HEK293T (cell line): ENCODE data around the gene KCNK3.

ENCODE experiments used
- CTCF ChIA-PET: fragments of 350-600 bp; formaldehyde crosslinking; extraction: SDS; loops from one replicate; lab custom pipeline; 2021; ENCODE audit warnings: antibody characterized with exemption, inconsistent platforms; lab: Yijun Ruan, JAX
- POLR2A ChIA-PET: fragments of 350-600 bp; formaldehyde crosslinking; extraction: SDS; loops from one replicate; lab custom pipeline; 2020; ENCODE audit warnings: antibody characterized with exemption, inconsistent platforms; lab: Yijun Ruan, JAX
- DNase-seq: peaks from one replicate; pipeline ENCODE4 v3.0.0; 2012; ENCODE audit warnings: mixed read lengths; ENCODE audit errors: extremely low spot score
- ARNT ChIP-seq: fragments of 450-650 bp; IDR thresholded peaks from 2 replicates; pipeline ENCODE4 v1.6.1; 2017; ENCODE audit warnings: mild to moderate bottlenecking
- BHLHE40 ChIP-seq: fragments of 450-650 bp; IDR thresholded peaks from 2 replicates; pipeline ENCODE4 v1.6.1; 2016; ENCODE audit warnings: mild to moderate bottlenecking, moderate library complexity, borderline replicate concordance
- CTBP1 ChIP-seq: fragments of 450-650 bp; IDR thresholded peaks from 2 replicates; pipeline ENCODE4 v1.6.1; 2016; ENCODE audit warnings: borderline replicate concordance
- ELF4 ChIP-seq: fragments of 450-650 bp; IDR thresholded peaks from 2 replicates; pipeline ENCODE4 v1.6.1; 2017; ENCODE audit warnings: antibody characterized with exemption
- FOXA1 ChIP-seq: fragments of 450-650 bp; IDR thresholded peaks from 2 replicates; pipeline ENCODE4 v1.6.1; 2016; ENCODE audit warnings: mild to moderate bottlenecking
- FOXK2 ChIP-seq: fragments of 450-650 bp; IDR thresholded peaks from 2 replicates; pipeline ENCODE4 v1.6.1; 2016; ENCODE audit warnings: mild to moderate bottlenecking
- FOXM1 ChIP-seq: fragments of 450-650 bp; IDR thresholded peaks from 2 replicates; pipeline ENCODE4 v1.6.1; 2017; ENCODE audit warnings: mild to moderate bottlenecking, borderline replicate concordance
- HDGF ChIP-seq: fragments of 450-650 bp; IDR thresholded peaks from 2 replicates; pipeline ENCODE4 v1.6.1; 2017; ENCODE audit warnings: antibody characterized with exemption, borderline replicate concordance
- L3MBTL2 ChIP-seq: fragments of 450-650 bp; conservative IDR thresholded peaks from 2 replicates; pipeline ENCODE4 v1.6.1; 2016; ENCODE audit warnings: mild to moderate bottlenecking
- LEF1 ChIP-seq: fragments of 450-650 bp; IDR thresholded peaks from 2 replicates; pipeline ENCODE4 v1.6.1; 2017; ENCODE audit warnings: mild to moderate bottlenecking, borderline replicate concordance
- NFRKB ChIP-seq: fragments of 450-650 bp; IDR thresholded peaks from 2 replicates; pipeline ENCODE4 v1.6.1; 2016; ENCODE audit warnings: mild to moderate bottlenecking, moderate library complexity
- SP1 ChIP-seq: fragments of 450-650 bp; IDR thresholded peaks from 2 replicates; pipeline ENCODE4 v1.6.1; 2017
- SUZ12 ChIP-seq: fragments of 450-650 bp; IDR thresholded peaks from 2 replicates; pipeline ENCODE4 v1.6.1; 2016; ENCODE audit warnings: mild to moderate bottlenecking
- TARDBP ChIP-seq: fragments of 450-650 bp; IDR thresholded peaks from 2 replicates; pipeline ENCODE4 v1.6.1; 2016
- ZNF384 ChIP-seq: fragments of 450-650 bp; IDR thresholded peaks from 2 replicates; pipeline ENCODE4 v1.6.1; 2016
- TF ChIP-seq, protein P1 (sequence below): fragments of 450-650 bp; IDR thresholded peaks from 2 replicates; pipeline ENCODE4 v1.6.1; 2016

The KCNK3 gene

DNA sequence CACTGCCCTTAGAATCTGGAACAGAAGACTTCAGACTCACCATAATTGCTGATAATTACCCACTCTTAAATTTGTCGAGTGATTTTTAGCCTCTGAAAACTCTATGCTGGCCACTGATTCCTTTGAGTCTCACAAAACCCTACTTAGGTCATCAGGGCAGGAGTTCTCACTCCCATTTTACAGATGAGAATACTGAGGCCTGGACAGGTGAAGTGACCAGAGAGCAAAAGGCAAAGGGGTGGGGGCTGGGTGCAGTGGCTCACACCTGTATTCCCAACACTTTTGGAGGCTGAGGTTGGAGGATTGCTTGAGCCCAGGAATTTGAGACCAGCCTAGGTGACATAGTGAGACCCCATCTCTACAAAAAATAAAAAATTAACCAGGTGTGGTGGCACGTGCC lies 36.8 kb downstream of the KCNK3 start:
- TF ChIP-seq FOXM1 (no peak), HDGF (no peak), L3MBTL2 (no peak), SUZ12 (no peak), SP1 (no peak), ELF4 (no peak), TARDBP (no peak), ZNF384 (no peak), ARNT (no peak)
- ChIA-PET POLR2A (no interaction called here), CTCF (no interaction called here)
- no peak for DNase-seq

DNA sequence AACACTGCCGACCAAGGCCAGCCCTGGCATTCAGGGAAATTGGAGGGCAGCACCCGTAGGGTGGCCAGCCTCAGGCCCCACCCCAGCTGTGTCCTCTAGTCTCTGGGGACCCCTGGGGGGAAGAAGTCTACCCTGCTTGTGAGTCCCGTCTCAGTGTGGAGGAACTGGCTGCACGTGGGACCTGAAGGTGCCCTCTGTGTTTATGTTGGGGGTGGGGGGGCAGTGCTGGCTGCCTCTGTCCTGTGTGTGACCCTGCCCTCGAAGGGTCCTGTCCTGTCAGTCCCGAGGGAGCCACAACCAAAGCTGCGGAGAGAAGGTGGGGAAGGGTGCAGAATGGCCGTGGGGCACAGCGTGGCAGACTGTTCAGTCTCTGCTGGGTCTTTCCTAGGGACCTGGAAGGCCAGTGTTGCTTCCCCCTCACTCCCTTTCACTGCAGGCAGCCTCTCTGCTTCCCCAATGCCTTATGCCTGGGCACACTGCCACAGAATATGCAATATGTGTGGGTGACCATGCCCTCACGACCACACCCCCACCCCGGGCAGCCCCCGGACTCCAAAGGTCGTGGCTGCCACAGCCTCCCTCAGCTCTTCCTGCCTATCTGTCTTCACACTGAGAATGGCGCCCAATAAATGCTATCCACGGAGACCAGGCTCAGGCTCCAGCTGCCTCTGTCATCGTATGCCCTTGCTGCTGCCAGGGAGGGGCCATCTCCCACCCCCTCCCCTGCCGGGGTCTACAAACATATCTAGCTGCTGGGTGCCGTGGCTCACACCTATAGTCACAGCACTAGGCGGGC lies 38.2 kb downstream of the KCNK3 start:
- ChIA-PET POLR2A (no interaction called here), CTCF (no interaction called here)
- DNase-seq = no peak
- TF ChIP-seq FOXA1 (no peak), LEF1 (no peak), ELF4 (no peak), FOXM1 (no peak), L3MBTL2 (no peak), BHLHE40 (no peak), NFRKB (no peak)

DNA sequence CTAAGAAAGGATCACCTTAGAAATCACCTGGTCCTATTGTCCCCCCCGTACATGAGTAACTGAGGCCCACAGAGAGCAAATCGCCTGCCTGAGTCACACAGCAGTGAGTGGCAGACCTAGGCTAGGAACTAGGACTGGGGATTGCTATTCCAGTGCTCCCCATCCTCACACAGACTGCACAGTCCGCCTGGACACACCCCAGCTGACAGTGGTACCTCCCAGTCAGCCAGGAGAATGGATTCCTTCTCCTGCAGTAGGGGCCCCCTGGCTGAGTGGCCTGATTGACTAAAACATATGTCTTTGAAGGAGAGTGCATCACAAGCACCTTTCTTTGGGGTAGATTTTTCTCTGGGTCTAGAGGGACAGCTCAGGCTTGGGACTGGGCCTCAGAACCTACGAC lies 39.2 kb downstream of the KCNK3 start:
- POLR2A ChIA-PET = no interaction called here
- DNase-seq = no peak
- TF ChIP-seq FOXA1 = no peak
- CTCF ChIA-PET = no interaction called here

GRCh38 chr2:26732446-26732845 lies 39.9 kb downstream of the KCNK3 start:
- DNase-seq = no peak
- POLR2A ChIA-PET = no interaction called here
- CTCF ChIA-PET = interaction anchor here (0.6 kb wide), 1 partner anchor 285 kb away, joined by 3 read pairs; no protein-coding TSS in a partner anchor

GRCh38 chr2:26733413-26733812 lies 40.9 kb downstream of the KCNK3 start:
- CTCF ChIA-PET = interaction anchor here (0.7 kb wide), 1 partner anchor 59 kb away, joined by 3 read pairs; no protein-coding TSS in a partner anchor
- DNase-seq = no peak
- TF ChIP-seq HDGF = no peak
- no peak for TF ChIP-seq SUZ12
- no peak for TF ChIP-seq CTBP1
- no peak for TF ChIP-seq NFRKB
- TF ChIP-seq, protein P1, sequence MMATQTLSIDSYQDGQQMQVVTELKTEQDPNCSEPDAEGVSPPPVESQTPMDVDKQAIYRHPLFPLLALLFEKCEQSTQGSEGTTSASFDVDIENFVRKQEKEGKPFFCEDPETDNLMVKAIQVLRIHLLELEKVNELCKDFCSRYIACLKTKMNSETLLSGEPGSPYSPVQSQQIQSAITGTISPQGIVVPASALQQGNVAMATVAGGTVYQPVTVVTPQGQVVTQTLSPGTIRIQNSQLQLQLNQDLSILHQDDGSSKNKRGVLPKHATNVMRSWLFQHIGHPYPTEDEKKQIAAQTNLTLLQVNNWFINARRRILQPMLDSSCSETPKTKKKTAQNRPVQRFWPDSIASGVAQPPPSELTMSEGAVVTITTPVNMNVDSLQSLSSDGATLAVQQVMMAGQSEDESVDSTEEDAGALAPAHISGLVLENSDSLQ = no peak
- POLR2A ChIA-PET = no interaction called here

More at GRCh38 chr2:26732446-26732845, 39.9 kb downstream of the KCNK3 start:
- no peak for TF ChIP-seq NFRKB
- no peak for TF ChIP-seq ZNF384
- no peak for TF ChIP-seq HDGF
- no peak for TF ChIP-seq BHLHE40
- TF ChIP-seq L3MBTL2 = no peak
- TF ChIP-seq FOXA1 = no peak
- TF ChIP-seq SUZ12 = no peak
- TF ChIP-seq ELF4 = no peak
- TF ChIP-seq SP1 = no peak
- no peak for TF ChIP-seq CTBP1
- TF ChIP-seq, protein P1 = no peak
- TF ChIP-seq FOXK2 = no peak
- TF ChIP-seq FOXM1 = no peak
- no peak for TF ChIP-seq TARDBP
- no peak for TF ChIP-seq LEF1
- no peak for TF ChIP-seq ARNT

GRCh38 chr2:26735097-26735496 lies 42.6 kb downstream of the KCNK3 start:
- DNase-seq = no peak
- TF ChIP-seq NFRKB (no peak), HDGF (no peak), SP1 (no peak), BHLHE40 (no peak), CTBP1 (no peak), FOXA1 (no peak), FOXM1 (no peak), ARNT (no peak), TARDBP (no peak), SUZ12 (no peak), LEF1 (no peak), FOXK2 (no peak), L3MBTL2 (no peak), ZNF384 (no peak), ELF4 (no peak)
- TF ChIP-seq, protein P1 = no peak
- ChIA-PET POLR2A (no interaction called here), CTCF (no interaction called here)
